ENCODE measurements around the gene COL11A1.

DNA sequence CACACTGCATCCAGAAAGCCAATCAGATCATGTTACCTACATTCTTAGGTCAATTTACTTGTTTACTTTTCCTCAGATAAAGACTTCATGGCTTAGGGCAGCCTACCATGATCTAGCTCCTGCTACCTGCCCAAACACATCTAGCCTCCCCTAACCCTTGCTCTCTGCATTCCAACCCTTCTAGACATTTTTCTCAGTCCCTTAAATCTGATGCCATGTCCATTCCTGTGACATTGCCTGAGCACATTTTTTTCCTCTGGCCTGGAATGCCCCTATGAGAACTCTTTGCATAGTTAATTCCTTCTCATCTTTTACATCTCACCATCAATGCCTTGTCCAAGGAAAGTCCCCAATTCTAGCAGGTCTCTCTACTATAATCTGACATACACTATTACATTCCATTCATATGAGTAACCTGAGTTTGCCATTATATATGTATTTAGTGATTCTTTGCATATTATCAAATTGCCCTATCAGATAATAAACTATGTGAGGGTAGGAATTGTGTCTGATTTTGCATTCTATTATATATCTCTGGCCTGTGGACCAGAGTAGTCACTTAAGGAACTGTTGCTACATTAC, 166.9 kb downstream of the COL11A1 start:
- TF ChIP-seq, protein P1, sequence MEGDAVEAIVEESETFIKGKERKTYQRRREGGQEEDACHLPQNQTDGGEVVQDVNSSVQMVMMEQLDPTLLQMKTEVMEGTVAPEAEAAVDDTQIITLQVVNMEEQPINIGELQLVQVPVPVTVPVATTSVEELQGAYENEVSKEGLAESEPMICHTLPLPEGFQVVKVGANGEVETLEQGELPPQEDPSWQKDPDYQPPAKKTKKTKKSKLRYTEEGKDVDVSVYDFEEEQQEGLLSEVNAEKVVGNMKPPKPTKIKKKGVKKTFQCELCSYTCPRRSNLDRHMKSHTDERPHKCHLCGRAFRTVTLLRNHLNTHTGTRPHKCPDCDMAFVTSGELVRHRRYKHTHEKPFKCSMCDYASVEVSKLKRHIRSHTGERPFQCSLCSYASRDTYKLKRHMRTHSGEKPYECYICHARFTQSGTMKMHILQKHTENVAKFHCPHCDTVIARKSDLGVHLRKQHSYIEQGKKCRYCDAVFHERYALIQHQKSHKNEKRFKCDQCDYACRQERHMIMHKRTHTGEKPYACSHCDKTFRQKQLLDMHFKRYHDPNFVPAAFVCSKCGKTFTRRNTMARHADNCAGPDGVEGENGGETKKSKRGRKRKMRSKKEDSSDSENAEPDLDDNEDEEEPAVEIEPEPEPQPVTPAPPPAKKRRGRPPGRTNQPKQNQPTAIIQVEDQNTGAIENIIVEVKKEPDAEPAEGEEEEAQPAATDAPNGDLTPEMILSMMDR (IDR thresholded peaks at IDR 0.05; ENCODE audit: extremely low read depth in 1 of 2, insufficient read depth in 1 of 2, low read depth in 1 of 2, low read length in 2 of 2) = no peak
- no peak for TF ChIP-seq POLR2A (IDR thresholded peaks at IDR 0.05; ENCODE audit: low read depth, low read length)
- no peak for TF ChIP-seq POLR2AphosphoS5 (IDR thresholded peaks at IDR 0.05; ENCODE audit: insufficient read depth, low read depth, low read length)
- TF ChIP-seq EZH2 (IDR thresholded peaks at IDR 0.05; ENCODE audit: borderline replicate concordance, low read depth, low read length, severe bottlenecking) = no peak
- no peak for TF ChIP-seq MYC (IDR thresholded peaks at IDR 0.05; ENCODE audit: low read depth, low read length)
